ENCODE measurements around the gene SFT2D1.

The SFT2D1 gene

DNA sequence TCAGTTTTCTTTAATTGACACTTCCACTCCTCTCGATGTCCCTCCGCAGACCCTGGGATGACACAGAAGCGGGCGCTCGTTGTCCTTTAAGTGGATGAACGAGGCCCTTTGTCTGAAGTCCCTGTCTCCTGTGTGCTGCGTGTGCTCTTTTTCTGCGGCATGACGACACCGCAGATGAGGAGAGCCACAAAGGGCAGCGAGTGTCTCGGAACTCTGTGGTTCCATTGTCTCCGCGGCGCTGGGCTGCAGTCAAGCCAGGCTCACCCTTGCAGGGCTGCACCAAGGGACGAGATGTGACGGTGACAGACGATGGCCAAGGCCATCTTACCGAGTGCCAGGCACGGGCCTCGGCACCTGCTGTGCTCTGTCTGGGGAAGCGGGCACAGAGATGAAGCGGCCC lies 44.7 kb downstream of the SFT2D1 start:
- TF ChIP-seq, protein P1, sequence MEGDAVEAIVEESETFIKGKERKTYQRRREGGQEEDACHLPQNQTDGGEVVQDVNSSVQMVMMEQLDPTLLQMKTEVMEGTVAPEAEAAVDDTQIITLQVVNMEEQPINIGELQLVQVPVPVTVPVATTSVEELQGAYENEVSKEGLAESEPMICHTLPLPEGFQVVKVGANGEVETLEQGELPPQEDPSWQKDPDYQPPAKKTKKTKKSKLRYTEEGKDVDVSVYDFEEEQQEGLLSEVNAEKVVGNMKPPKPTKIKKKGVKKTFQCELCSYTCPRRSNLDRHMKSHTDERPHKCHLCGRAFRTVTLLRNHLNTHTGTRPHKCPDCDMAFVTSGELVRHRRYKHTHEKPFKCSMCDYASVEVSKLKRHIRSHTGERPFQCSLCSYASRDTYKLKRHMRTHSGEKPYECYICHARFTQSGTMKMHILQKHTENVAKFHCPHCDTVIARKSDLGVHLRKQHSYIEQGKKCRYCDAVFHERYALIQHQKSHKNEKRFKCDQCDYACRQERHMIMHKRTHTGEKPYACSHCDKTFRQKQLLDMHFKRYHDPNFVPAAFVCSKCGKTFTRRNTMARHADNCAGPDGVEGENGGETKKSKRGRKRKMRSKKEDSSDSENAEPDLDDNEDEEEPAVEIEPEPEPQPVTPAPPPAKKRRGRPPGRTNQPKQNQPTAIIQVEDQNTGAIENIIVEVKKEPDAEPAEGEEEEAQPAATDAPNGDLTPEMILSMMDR (IDR thresholded peaks at IDR 0.05; ENCODE audit: low read length, missing control alignments), result no peak

DNA sequence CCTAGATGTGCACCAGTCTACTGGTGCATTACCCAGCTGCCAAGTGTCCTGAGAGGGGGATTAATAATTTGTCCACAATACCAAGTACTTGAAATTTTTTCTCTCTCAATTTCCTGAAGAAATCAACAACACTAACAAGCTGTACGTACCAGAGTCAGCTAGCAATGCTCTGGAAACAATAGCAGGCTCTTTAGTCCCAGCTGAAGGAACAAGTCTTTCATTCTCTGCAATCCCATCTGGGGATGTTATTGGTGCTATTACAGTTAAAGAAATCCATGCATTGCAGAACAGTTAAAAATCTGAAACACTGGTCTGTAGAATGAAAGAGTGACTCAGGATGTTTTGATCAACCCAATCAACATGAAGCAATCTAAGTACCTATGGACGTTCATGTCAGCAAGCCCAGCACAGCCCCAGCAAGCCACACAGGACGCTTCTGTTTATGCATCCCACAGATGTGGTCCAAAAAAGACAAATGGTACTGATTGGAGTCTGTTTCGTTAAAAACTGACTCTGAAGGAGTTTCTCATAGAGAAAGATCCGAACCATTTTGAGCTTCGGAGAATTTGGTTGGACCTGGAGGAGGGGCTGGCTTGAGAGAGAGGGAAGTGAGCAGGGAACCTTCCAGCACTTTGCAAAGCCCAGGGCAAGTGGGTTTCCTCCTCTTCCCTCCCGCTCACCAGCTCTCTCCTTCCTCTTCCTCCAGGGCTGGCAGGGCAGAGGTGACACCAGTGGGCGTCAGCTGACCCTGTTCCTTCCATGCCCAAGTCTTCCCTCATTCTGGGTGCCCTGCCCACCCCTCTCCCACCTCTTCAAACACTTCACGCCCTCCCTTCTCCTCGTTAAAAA lies 46.1 kb downstream of the SFT2D1 start:
- TF ChIP-seq, protein P1 (IDR thresholded peaks at IDR 0.05; ENCODE audit: low read length, missing control alignments), result no peak

More for the DNA sequence above, 44.7 kb downstream of the SFT2D1 start:
- DNase-seq (ENCODE audit: low read depth), result no peak
- no peak overlapping the region for H3K4me3 ChIP-seq (replicated peaks; ENCODE audit: low read depth, low read length)

DNA sequence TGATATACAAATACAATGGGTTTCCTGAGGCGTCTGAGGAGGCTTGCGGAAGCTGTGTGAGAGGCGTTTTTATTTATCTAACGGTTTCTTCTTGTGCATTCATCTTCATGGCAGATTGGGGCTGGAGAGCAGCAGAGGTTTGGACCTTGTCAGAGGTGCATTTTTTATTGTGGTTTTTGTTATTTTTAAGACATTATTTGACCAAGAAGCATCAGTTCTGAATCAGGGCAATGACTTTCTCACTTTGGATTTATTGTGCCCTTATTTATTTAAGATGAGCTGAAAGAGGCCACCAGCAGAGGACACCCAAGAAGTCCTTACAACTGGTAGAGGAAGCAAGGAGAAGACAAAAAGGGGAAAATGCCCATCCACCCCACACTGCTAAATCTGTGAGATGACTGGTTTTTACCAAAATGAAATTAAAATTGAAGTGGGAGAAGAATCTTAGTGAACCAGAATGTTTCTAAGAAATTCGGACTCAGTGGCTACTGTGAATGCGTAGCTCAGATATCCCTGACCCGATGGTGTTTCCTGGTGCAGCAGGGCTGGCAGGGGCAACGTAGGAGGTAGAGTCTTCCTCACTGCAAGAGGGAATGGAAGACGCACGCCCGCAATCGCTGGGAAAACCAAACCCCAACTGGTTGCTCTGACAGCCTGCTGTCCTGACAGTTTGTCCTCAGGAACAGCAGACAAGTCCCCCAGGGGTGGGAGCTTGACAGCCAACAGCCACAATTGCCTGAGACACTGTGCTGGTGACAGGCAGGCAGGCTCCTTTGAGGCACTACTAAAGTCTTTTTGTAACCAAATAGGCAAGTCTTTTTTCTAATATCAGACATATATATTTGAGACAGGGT lies 48.4 kb downstream of the SFT2D1 start:
- TF ChIP-seq, protein P1 (IDR thresholded peaks at IDR 0.05; ENCODE audit: low read length, missing control alignments), result no peak
- DNase-seq (ENCODE audit: low read depth), result no peak
- no peak overlapping the region for H3K4me3 ChIP-seq (replicated peaks; ENCODE audit: low read depth, low read length)

More for the DNA sequence above, 46.1 kb downstream of the SFT2D1 start:
- no peak for DNase-seq (ENCODE audit: low read depth)
- no peak overlapping the region for H3K4me3 ChIP-seq (replicated peaks; ENCODE audit: low read depth, low read length)

DNA sequence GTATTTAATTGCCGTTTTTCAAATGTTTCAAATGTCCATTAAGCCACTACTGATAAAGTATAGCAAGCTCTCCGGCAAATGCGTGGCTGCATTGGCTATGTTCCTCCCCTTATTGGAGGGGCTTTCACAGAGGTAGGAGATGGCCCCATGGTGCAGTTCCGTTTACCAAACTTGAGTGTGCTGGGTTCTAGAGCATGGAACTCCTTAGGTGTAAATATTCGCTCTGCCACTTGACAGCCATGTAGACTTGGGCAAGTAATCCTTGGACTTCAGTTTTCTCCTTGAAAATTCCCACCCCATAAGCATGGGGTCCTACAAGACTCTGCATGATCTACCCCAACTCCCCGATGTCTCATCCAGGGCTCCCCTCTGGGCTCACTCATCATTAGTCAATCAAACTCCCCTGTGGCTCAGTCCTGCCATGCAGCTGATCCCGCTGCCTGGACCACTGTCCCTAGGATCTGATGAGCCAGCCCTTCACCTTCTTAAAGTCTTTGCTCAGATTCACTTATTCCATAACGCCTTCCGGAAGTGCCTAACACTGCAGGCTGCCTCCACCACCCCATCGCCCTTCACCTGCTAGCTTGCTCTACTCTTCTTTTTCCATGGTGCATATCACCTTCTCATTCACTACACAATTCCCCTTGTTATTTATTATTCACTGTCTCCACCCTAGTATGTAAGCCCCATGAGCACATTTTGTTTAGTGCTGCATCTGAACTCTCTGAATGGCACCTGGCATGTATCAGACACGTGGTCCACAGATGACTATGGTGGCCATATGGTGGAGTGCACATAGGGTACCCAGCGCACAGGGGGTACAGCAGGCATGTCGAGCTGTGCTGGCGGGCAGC lies 52.9 kb downstream of the SFT2D1 start:
- DNase-seq (ENCODE audit: low read depth), result no peak
- TF ChIP-seq, protein P1 (IDR thresholded peaks at IDR 0.05; ENCODE audit: low read length, missing control alignments), result no peak
- no peak overlapping the region for H3K4me3 ChIP-seq (replicated peaks; ENCODE audit: low read depth, low read length)

DNA sequence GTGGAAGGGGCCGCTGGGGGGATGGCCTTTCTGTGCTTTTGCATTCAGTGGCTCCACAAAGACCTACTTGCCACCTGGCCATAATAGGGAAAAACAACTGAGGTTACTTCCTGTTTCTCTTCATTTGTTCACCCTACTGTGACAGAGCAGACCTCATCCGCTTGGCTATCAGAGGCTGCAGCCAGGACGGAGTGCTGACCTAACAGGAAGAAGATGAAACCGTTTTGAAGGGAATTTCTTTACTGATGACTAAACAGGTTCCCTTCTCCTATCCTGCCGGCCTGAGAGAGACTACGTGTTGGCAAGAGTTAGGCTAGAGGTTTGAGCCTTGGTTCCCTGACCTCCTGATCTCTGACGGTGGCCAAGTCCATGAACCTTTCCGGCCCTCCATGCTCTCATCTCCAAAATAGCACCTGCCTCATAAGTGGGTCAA lies 55.5 kb downstream of the SFT2D1 start:
- H3K4me3 ChIP-seq (replicated peaks; ENCODE audit: low read depth, low read length), result no peak overlapping the region
- no peak for DNase-seq (ENCODE audit: low read depth)
- TF ChIP-seq, protein P1 (IDR thresholded peaks at IDR 0.05; ENCODE audit: low read length, missing control alignments), result no peak

DNA sequence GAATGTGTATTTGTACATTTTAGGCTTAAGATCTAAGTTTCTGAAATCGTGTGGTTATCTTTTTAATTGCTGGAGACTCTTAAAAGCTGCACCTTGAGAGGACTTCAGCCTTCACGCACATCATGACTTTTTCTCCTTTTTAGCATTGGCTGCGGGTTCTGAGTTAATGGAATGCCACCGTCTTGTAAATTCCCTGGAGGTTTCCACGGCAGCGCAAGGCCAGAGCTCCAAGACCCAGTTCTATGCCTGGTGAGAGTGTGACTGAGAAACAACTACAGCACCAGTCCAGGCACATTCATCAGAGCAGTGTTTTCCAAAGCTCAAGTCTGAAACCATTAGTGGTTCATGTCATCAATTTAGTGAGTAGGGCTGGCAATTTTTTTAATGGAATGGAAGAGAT lies 57.1 kb downstream of the SFT2D1 start:
- no peak overlapping the region for H3K4me3 ChIP-seq (replicated peaks; ENCODE audit: low read depth, low read length)
- no peak for DNase-seq (ENCODE audit: low read depth)
- TF ChIP-seq, protein P1 (IDR thresholded peaks at IDR 0.05; ENCODE audit: low read length, missing control alignments), result no peak

Measured in fibroblast of pulmonary artery (primary cell).